HG03039 (cell line): ENCODE results near the gene SIGLEC10.
A peak's percentile ranks its signal among the peaks of the same experiment; 100 is the strongest.

Source experiments
- ATAC-seq: cut with Tn5 transposase; IDR thresholded peaks from one replicate; pipeline ENCODE4 v1.9.1; 2021; ENCODE audit warnings: mild to moderate bottlenecking, moderate library complexity; ENCODE audit not compliant: unreplicated experiment

Gene SIGLEC10

GRCh38 chr19:51367255-51367564 lies 50.2 kb downstream of the SIGLEC10 start:
- ATAC-seq: no peak

- peak; percentile 42 for ATAC-seq
Measured at GRCh38 chr19:51366389-51367254, 50.8 kb downstream of the SIGLEC10 start.

- ATAC-seq: no peak
Measured at GRCh38 chr19:51365965-51366388, 51.5 kb downstream of the SIGLEC10 start, which contains the start of gene ETFB. ETFB (minus strand) TSS chr19:51366388; CDS start chr19:51366326, 62 bp downstream.

DNA sequence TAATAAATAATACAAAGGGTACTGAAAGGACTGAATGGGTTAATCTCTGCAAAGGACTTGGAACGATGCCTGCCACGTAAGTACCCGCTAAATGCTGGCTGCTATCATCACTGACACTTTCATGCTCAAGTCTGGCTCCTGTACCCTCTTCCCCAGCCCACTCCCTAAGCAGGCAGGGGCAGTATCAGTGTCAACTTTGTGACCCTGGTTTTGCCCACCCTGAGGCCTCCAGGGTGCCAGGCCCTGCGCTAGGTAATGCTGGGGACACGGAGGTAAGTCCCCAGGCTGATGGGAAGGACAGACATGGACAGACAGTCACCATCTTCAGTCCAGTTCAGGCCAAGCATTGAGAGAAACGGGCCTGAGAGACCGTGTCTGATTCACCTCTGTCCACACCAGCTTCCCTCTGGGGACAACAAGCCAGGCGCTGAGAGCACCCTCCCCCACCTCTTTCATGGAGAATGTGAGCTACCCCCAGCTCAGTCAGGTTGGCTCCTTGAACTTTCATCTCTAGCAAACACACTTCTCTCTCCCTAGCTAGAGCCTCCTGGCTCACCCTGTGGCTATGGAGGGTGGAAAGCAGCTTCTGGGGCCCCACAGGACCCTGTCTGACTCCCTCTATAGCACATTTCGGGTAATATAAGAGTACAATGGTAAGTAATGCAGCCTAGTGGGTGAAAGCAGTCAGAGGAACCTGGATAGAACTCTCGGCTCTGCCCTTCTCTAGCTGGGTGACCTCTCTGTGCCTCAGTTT lies 52.1 kb downstream of the SIGLEC10 start:
- ATAC-seq: no peak

DNA sequence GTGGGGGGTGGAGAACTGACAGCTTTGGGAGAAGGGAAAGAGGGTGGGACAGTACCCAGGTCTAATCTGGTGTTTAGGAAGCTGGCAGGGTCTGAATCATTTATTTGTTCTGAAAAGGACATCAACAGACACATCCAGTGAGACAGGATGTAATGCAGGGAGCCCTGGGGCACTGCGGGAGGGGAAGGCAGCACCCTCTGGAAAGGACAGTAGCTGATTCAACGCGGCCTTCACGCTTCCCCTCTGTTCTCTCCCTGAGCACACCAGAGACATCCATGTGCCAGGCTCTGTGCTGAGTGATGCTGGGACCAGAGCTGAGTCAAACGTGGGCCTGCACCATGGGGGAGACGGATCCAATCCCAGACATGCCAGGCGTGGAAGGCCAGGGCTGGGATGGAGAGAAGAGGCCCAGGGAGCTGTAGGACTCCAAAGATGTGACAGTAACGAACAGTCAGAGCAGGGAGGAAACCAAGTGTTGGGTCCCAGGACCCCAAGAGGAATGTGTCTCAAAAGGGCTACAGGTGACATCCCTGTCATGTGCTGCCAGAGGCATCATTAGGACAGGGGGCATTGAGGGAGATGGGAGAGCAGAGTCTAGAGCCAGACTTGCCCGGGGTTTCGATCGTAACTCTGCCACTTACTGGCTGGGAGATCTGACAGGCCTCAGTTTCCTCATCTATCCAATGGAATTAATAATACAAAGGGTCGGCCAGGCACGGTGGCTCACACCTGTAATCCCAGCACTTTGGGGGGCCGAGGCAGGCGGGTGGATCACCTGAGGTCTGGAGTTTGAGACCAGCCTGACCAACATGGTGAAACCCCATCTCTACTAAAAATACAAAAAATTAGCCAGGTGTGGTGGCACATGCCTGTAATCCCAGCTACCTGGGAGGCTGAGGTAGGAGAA lies 53.0 kb downstream of the SIGLEC10 start:
- no peak for ATAC-seq

GRCh38 chr19:51361239-51361638 lies 56.2 kb downstream of the SIGLEC10 start:
- ATAC-seq: no peak
